Keratinocyte (primary cell): Measurements from ENCODE around the gene MAMDC2.

Experiments used
- EZH2 ChIP-seq: IDR thresholded peaks from one replicate; pipeline ENCODE4 v1.6.1; 2012; ENCODE audit warnings: inconsistent platforms, mild to moderate bottlenecking, low read length, moderate library complexity
- TF ChIP-seq, protein P1 (sequence below), 3 experiments: IDR thresholded peaks in 1 of 3; conservative IDR thresholded peaks in 1 of 3; optimal IDR thresholded peaks in 1 of 3; 2 replicates in 2 of 3; 3 replicates in 1 of 3; pipeline versions ENCODE3 to v1.5.1; 2011; ENCODE audit warnings: low read length in 3 of 3, mild to moderate bottlenecking in 3 of 3, moderate library complexity in 2 of 3, control low read depth in 1 of 3, inconsistent platforms in 1 of 3; ENCODE audit not compliant: insufficient read depth in 2 of 3; ENCODE audit errors: extremely low read depth in 1 of 3

DNA sequence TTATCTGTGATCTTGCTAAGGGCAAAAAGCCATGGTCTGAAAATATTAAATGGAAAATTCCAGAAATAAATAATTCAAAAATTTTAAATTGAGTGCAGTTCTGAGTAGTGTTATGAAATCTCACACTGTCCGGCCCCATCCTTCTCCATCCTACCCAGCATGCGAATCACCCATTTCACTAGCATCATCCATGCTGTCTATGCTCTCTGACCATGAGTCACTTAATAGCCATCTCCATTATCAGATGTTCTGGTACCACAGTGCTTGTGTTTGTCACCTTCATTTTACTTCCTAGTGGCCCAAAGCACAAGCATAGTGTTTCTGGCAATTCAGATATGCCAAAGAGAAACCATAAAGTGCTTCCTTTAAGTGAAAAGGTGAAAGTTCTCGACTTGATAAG lies 151.8 kb downstream of the MAMDC2 start:
- no peak for TF ChIP-seq EZH2
- TF ChIP-seq, protein P1, sequence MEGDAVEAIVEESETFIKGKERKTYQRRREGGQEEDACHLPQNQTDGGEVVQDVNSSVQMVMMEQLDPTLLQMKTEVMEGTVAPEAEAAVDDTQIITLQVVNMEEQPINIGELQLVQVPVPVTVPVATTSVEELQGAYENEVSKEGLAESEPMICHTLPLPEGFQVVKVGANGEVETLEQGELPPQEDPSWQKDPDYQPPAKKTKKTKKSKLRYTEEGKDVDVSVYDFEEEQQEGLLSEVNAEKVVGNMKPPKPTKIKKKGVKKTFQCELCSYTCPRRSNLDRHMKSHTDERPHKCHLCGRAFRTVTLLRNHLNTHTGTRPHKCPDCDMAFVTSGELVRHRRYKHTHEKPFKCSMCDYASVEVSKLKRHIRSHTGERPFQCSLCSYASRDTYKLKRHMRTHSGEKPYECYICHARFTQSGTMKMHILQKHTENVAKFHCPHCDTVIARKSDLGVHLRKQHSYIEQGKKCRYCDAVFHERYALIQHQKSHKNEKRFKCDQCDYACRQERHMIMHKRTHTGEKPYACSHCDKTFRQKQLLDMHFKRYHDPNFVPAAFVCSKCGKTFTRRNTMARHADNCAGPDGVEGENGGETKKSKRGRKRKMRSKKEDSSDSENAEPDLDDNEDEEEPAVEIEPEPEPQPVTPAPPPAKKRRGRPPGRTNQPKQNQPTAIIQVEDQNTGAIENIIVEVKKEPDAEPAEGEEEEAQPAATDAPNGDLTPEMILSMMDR (optimal IDR thresholded peaks at IDR 0.05 in 1 of 3, IDR thresholded peaks at IDR 0.05 in 1 of 3, conservative IDR thresholded peaks at IDR 0.05 in 1 of 3; ENCODE audit: extremely low read depth in 1 of 3, insufficient read depth in 2 of 3, low read length in 3 of 3) = no peak
